ENCODE data around the gene UMOD.

Gene UMOD

DNA sequence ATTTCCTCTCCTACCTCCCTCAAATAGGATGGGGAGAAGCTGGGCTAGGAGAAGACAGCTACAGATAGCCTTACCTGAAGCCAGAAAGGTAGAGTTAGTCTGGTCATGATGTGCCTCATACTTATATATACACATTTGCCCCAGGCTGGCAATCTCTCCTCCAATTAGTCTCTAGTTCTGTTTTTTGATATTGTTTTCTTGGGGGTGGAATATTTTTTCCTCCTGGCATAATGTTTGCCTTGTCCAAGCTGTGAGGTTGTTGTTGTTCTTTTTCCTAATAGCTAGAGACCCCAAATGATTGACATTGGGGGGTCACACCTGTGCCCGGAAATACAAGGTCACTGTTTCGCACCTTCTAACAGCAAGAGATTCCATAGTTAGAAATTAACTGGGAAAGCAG lies at the start of gene UMOD:
Gene UMOD, minus strand, starts transcription at position 101 of the 400 bp plus-strand sequence. CDS start 1,978 bp downstream, outside the sequence.
- DNase-seq, result no peak

DNA sequence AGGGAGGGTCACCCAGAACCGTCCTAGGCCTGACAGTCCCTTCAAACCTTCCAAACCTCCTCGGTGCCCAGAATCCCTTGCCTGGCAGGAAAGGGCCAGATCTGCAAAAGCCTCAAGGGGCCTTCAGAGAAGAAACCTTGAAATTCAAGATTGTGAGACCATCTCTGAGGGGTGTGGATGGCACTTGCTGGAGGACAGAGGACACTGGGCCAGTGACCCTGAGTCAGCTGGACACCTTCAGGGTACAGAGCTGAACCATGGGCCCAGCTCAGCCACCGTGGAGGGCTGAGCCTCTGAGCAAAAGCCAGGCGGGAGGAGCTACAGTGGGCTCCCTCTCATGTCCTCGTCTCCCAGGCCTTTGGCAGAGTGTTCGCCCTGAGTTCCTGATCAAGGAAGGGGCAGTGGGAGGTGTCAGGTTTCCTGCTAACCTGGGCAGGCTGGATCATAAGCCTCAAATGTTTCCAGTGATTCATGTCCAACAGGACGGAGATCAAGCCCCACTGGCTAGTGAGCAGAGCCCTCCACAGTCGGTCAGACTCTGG lies 49.0 kb upstream of the UMOD start:
- no peak for DNase-seq

DNA sequence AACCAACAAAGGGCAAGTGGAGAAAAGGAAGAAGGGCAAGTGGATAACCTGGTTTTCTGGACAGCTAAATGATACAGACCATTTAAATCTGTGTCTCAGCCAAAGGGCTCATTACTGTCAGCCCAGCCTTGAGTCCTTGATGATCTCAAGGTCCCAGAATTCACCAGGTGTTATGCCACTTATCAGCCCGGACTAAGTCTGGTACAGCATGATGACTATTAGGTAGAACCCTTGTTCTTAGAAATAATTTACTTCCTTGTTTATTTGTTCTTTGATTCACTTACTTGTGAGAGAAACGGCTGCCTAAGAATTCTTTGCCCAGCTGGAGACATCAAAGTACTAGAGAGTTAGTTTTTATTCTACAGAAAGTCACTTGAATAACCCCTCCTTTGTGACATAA lies 48.6 kb upstream of the UMOD start:
- no peak for DNase-seq

DNA sequence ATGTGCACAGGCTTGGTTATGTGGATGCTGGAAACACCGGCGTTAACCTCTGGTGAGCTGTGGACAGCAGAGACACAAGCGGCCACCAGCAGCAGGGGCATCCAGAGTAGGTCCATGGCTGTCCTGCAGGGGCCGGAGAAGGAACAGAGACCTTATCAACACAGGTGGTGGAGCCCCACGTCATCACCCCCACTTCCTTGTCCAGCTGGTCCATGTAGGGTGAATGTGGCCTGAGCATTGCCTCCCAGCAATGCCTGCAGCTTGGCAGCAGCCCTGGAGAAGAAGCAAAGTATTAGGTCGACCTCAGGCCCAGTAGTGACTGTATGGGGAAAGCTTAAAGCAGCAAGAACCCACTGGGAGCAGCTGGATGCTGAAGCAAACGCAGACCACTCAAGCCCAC lies 46.7 kb upstream of the UMOD start:
- DNase-seq, result no peak

DNA sequence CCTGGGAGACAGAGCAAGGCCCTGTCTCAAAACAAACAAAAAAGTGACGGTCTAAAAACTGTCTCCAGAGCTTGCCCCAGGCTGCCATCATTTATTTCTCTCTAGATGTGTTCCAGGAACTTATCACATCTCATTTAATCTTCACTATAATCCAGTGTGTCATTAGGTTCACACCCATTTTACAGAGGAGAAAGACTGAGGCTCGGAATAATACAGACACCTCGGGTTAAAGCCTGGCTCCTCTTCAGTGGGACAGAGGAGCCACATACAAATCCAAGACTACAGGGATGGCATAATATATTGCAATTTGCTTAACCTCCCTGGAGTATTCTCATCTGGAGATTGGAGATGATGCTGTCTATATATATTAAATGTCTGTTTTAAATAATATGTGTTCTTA lies 46.1 kb upstream of the UMOD start:
- DNase-seq, result no peak

DNA sequence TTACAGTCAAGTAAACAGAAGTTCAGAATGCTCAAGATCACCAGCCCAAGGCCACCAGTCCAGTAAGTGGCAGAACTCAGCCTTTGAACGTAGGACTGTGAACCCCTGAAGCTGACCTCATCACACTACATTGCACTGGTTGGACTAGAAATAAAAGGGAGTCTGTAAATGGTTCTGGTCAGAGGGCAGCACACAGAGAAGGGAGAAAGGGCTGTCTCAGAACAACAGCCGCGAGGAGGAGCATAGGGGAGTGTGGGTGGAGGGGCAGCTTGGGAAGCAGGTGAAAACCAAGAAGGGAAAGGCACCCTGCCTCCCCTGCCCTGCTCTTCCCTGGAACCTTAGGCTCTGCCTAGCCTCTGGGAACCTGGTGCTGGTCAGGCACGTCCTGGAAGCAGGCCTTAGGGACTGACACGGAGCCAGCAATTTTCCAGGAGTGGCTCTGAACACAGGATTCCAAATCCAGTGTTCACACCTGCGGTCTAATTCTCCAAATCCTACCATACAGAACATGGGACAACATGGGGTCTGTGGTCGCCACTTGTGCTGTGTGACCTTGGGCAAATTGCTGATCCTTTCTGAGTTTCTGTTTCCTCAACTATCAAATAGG lies 45.1 kb upstream of the UMOD start:
- DNase-seq, result no peak

DNA sequence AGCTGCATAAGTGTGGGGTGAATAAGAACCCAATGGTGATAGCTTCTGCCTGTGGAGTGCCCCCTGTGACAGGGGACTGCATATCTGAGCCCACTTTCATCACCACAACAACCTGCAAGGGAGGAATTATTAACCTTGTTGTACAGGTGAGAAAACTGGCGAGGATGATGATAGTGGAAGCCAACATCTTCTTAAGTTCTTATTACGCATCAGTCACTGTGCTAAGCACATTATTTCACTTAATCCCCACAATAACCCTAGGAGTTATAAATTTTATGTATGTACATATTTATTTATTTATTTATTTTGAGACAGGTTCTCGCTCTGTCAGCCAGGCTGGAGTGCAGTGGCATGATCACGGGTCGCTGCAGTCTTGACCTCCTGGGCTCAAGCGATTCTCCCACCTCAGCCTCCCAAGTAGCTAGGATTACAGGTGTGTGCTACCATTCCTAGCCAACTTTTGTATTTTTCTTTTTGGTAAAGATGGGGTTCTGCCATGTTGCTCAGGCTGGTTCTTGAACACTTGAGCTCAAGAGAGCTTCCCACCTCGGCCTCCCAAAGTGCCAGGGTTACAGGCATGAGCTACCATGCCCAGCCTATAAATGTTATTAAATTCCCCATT lies 44.4 kb upstream of the UMOD start:
- no peak for DNase-seq

DNA sequence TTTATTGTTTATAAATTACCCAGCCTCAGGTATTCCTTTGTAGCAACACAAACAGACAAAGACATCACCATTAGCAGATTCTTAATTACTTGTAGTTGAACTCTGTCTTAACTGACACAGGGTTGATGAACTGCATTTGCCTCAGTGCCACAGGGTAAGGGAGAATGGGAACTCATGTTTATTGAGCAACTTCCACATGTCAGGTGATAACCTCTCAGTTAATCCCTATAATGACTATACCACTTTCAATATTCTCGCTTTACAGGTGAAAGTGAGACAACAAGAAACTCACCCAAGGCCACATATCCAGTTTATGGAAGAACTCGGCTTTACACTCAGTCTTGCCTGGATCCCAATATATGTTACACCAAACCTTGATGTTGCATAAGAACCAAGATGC lies 43.4 kb upstream of the UMOD start:
- no peak for DNase-seq

DNA sequence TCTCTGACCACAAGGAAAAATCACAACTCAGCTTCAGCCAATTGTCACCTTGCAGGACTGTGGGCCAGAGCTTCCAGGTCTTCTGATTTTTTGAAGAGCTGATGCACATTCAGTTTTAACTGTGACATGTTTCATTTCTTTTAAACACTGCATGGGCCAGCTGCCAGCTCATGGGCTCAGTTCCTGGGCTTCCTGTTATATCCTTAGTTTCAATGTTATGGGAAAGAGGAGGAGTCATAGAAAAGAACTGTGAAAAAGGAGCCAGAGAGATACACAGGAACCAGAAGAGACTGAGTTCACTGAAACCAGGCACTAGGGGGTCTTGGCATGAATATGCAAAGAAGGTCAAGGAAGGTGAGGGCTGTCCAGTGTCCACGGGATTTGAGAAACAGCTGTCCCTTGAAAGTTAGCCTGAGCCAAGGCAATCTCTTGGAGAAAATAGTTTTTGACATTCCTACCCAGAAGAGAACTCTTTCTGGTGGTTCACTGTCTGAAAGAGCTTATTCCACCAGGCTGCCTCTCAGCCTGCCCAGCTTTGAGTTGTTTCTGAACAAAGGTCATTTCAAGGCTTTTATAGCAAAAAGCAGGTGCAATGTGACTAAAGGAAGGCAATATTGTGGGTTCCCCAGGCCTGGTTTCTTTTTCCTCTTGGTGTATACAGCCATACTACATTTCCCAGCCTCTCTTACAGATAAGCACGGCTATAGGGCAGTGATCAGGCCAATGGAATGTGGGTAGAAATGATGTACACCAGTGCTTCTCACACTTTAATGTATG lies 41.5 kb upstream of the UMOD start:
- DNase-seq, result no peak

DNA sequence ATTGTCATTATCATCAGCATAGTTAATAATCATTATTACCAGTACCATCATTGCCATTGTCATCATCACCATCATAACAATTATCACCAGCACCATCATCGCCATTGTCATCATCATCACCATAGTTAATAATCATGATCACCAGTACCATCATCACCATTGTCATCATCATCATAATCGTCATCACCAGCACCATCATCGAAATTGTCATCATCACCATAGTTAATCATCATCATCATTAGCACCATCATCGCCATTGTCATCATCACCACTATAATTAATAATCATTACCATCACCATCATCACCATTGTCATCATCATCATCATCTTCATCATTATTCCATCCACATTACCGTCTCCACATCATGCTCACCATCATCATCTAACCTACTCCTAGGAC lies 38.5 kb upstream of the UMOD start:
- DNase-seq, result no peak

DNA sequence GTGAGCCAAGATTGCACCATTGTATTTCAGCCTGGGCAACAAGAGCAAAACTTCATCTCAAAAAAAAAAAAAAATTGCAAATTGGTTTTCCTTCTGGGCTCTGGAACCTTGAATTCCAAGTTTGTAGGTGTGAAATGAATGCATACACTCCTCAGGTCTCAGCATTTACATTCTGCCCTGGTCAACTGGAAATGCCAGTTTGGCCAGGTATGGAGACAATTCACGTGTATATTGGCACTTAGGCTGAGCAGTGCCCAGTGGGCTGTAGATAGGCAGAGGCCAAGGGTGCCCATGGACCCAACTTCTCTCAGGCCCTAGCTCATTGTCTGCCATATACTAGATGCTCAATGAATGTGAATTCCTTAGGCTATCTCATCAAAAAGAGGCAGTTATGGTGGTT lies 36.3 kb upstream of the UMOD start:
- no peak for DNase-seq

DNA sequence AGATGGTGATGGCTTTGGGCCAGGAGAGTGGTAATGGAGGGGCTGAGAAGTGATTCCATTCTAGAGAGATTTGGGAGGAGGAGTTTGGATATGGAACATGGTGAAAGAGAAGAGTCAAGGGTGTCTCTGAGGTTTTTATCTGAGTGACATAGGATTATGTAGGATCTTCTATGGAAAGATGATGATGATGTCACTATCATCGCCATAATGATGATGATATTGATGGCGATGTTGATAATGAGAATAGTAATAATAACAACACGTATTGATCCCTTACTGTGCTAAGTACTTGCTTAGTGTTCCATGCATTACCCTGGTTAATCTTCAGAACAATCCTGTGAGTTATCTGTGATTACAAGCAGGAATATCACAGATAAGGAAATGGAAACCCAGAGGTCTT lies 35.5 kb upstream of the UMOD start:
- no peak for DNase-seq

DNA sequence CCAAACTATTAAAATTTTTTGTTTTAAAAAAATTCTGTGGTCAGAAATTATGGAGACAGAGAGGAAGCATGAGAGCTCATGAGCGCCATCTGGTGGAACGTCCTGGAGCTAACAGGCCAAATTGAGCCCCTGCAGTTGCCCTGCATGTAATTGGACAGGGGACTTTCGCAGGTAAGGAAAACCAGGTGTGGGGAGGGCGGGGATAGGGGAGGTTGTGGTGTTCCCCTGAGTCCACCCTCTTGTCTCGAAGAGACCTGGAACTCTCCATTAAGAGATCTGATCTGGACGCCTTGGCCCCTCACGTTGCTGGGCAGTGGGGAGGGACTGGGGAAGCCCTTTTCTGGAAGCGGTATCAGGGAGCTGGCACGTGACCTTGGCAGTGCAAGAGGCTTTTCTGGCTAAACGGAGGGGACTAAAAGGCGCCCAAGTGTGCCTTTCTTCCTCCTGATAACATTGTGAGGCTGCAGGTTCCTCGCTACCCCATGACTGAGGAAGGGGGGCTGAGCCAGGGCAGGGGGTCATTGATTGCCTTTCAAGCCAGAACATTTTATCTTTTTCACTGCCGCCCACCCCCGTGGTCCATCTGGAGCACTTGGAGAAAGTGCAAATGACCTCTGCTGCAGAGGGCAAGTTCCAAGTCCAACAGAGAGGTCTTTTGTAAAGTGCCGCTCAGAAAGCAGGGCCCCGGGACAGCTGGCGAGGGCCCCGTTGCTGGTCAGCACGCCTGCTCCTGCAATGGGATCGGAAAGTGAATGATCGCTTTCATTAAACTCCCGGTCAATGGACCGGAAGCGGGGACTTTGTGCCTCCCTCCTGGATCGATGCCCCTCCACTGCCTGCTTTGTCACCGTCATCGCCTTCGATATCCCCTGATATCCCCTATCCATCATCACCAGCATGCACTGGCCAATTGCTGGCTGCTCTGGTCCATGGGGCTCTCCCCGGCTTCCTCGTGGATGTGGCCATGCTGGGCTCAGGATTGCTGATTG lies 33.6 kb upstream of the UMOD start:
- DNase-seq, result peak; percentile 32

DNA sequence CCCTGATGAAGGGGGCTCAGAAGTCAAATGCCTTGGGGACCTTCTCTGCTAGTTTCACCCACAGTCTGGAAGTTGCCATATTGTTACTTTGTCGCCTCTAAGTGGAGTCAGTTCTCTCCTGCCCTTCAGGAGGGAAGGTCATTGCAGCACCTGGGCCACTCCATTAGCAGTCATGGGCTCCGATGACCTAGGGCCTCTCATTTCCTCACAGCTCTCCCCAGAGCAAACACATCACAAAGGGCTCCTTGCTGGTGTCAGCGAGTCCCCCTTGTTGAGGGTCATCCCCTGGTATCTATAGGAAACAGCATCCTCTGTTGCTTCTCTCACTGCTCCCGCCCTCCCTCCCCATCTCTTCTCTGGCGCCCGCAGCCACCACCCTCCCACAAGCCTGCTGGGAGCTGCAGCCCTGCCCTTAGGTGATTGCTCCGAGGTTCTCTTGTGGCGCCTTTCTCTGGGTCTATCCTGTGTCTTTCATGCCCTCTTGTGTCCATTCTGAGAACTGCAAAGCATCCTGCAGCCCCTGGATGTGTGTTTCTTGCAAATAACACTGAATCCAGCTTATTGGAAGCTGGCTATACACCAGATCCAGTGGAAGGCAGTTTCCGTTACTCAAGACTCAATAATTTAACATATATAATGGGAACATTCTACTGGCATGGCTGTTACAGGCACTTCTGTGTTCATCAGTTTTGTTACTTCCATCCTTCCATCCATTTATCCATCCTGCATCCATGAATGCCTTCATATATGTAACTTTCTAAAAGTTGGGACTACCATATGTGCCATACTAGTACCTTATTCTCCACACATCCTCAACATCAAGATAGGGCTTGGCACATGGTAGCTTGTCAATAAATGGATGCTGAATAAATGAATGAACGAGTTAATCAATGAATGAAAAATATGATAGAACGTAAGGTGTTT lies 30.9 kb upstream of the UMOD start:
- peak; percentile 49 for DNase-seq

DNA sequence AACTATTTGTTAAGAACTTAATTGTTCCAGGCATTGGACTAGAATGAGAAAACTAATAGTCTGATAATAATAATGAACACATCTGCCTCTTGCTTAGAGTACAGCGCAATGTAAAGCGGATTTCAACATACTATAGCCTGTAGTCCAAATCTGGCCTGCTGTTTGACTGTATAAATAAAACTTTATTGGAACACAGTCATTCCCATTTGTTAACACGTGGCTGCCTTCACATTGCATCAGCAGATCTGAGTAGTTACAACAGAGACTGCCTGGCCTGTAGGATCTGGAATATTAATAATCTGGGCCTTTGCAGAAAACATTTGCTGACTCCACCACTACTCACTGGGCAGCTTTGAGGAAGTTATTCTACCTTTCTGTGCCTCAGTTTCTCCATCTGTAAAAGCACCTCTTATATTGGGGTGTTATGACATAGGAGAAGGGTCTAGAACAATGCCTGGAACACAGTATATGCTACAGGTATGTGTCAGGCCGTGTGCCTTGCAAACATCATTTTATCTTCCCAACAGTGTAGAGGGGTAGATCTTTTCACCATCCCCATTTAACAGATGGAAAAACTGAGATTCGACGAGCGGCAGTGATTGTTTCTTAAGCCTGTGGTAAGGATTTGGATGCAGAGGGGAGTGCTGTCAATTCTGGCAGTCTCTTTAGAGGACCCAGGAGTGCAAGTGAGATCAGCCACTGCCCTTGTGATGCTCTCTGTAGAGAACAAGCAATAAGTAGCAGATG lies 29.9 kb upstream of the UMOD start:
- DNase-seq, result no peak

DNA sequence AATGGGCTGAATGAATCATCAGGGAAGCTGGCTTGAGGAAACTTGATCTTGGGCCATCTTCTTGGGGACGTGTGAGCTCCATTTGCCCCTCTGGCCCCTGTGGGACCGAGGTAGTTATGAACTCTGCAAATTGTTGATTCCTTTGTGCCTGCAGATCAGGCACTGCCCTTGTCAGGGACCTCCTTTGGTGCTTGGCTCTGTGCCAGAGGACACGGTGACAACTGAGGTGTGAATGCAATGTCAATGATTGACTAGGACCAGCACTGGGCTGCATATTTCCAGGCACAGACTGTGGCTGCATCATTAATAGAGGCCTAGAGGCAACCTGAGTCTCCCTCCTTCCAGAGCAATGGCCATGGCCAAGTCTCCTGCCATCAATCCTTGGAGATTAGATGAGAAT lies 28.3 kb upstream of the UMOD start:
- DNase-seq, result no peak

DNA sequence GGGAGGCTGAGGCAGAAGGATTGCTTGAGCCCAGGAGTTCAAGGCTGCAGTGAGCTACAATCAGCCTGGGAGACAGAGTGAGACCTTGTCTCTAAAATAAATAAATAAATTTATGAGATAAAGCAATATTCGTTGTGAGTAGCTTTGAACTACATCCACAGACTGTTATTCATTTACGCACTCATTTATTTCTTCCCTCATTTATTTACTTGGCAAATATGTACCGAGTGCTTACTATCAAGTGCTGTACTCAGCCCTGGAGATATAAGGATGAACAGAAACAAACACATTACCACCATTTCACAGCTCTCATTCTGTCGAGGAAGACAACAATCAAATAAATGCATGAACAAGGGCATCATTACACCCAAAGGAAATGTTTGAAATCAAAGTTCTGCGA lies 24.7 kb upstream of the UMOD start:
- DNase-seq, result no peak

DNA sequence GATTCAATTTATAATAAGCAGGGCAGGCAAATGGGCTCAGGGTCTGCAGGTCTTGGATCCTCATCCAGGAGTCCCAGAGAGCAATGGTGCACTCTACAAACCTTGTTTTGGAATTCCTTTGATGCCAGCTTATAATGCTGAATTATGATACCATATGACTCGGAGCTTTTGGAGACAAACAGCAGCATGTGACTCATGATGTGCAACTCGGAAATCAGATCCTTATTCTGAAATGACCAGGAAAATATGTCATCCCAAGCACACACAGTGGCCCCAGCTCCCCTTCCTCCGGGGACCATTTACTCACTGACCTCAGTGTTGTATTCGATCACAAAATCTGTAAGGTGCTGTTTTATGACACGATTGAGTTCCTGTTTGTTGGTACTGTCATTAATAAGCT lies 20.2 kb upstream of the UMOD start:
- DNase-seq, result no peak

DNA sequence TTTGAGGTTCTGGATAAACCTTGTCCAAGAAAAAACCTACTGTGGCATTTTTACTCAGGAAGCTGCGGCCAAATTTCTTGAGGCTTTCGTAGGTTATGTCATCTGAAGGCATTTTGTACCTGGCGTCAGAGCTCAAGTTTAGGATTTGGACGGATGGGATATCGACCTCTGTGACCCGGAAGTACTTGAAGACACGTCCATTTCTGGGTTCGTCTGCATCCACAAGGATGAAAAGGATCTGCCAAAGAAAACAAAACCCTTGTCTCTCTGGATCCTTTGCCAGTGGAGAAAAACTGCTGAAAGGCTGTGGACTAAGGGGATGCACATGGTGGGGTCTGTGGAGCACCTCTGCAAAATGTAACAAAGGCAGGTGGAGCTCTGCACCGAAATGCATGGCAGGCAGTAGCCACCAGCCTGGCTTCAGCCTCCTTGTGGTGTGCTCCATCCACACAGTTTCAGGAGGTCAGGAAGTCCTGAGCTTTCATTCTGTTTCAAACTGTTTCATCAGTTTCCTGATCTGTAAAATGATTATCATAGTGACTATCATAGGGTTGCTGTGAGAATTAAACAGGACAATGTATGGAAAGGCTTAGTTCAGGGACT lies 17.0 kb upstream of the UMOD start:
- no peak for DNase-seq

DNA sequence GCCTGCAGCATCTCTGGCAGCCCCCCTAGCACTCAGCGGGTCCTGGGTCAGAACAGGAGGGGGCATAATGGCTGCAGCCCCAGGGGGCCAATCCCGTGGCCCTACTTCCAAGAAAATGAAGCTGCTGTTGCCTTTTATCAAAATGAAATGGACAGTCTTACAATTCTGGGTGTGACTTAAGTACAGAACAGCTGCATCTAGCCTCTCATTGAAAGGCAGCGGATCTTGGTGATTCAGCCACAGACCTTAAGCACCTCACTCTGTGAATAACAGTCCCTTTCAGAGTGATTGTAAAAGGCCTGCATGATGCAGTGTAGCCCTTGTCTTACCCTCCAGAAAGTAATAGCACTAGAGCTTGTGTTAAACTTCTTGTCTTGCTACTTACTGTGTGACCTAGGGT lies 11.5 kb upstream of the UMOD start:
- DNase-seq, result no peak

DNA sequence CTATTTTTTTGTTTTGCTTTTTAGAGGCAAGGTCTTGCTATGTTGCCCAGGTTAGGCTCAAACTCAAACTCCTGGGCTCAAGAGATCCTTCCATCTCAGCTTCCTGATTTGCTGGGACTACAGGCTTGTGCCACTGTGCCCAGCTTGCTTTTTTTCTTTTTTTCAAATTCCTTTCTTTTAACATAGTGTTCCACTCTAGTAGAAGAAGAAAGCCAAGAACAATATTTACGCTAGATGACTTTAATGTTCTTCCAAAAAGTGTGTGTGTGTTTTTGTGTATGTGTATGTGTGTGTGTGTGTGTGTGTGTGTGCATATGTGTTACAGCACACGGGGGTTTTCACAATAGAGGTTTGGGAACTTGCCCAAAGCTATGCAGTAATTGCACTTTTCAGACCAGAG lies 10.7 kb upstream of the UMOD start:
- no peak for DNase-seq

Measured in fibroblast of upper back skin (primary cell).